ENCODE data around the gene SCYL2. TPM values are rescaled to one million over a fixed set of nuclear protein-coding genes. Genes with fewer than 3 reads are reported as not detected.

SCYL2 gene
- total and polyA plus RNA-seq, 10 of the 15 experiments (the other 5 are each of a cell fraction or from before 2014, with no cell fraction given) = 5.4 to 34.3 (median 26.9) TPM

DNA sequence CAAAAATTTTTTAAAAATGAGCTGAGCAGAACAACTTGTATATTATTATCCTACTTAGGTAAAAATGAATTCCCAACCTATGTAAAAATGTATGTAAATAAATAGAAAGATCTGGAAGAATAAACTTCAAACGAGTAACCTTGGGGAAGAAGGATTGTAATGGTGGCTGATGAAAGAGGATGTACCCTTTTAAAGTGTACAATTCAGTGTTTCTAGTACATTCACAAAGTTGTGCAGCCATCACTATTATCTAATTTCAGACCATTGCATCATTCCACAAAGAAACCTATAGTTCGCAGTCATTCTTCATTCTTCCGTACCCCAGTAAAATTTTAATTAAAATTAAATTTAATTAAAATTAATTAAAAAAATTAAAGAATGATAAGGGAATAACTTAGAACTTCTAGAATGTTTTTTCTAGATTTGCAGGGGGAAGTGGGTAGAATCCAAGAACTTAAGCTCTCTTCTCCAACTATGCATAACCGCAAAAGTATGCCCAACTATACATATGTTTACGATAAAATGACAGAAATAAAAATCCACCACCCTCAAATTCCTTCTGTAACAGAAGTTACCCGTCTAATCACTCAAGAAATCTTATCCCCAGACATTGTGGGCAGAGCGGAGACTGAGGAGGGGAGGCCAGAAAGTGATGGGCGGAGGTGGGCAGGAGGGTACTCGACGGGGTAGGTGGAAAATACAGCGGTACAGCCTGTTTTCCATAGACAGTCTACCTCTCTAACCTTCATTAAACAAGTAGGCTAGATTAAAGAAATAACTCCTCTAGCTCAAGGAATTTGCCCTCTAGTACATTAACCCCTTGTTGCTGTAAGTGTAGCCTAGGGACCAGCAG lies 1.0 kb upstream of the SCYL2 start:
- WGBS (ENCODE audit: insufficient coverage, insufficient replicate concordance, low lambda C conversion rate, missing lambda C conversion rate) = 80% methylated on average over 11 of the region's 11 CpGs
- Histone ChIP-seq H3K27ac (ENCODE audit: control insufficient read depth, insufficient read depth) (peak overlapping the region; percentile 78; the same call in 1 of the 2 replicates), H3K4me2 (ENCODE audit: control insufficient read depth, insufficient read depth) (peak overlapping the region; percentile 93), H3K36me3 (ENCODE audit: control insufficient read depth in 2 of 2, insufficient read depth in 2 of 2, low read length in 1 of 2) (no peaks in the 10 kb centered on the region), H3K27me3 (replicated peaks in 1 of 2; ENCODE audit: control insufficient read depth in 2 of 2, insufficient read depth in 2 of 2, low read length in 1 of 2) (no peaks in the 10 kb centered on the region), H3K4me1 (ENCODE audit: control insufficient read depth, insufficient read depth, low read length) (peaks cover 3% of the 10 kb centered on the region; the same call in 1 of the 2 replicates), H4K20me1 (ENCODE audit: control insufficient read depth, insufficient read depth) (peaks cover 3% of the 10 kb centered on the region; the same call in 1 of the 2 replicates), H2AFZ (ENCODE audit: control insufficient read depth, low read depth, low read length) (peak overlapping the region; percentile 99), H3K9ac (ENCODE audit: control insufficient read depth, insufficient read depth, low read length) (peak overlapping the region; percentile 93), H3K4me3 (peak overlapping the region; percentile 98), H3K79me2 (ENCODE audit: control insufficient read depth, insufficient read depth, low read length) (peaks cover 36% of the 10 kb centered on the region), H3K9me3 (replicated peaks; ENCODE audit: control insufficient read depth, insufficient read depth, low read length) (no peaks in the 10 kb centered on the region)
- ChIA-PET CTCF (interaction anchor here (0.6 to 2.5 kb wide), 6 partner anchors 10 to 139 kb away, joined by 3 to 7 read pairs (median 4); no protein-coding TSS in a partner anchor), POLR2A (interaction anchor here (2.1 to 2.9 kb wide), 4 partner anchors 12 to 65 kb away, joined by 7 to 18 read pairs (median 10); partner anchors contain the start of gene ACTR6), RAD21 (ENCODE audit: unreplicated experiment) (interaction anchor here (0.8 to 1.2 kb wide), 6 partner anchors 12 to 301 kb away, joined by 3 to 5 read pairs (median 3); partner anchors contain the start of gene ACTR6), SMC1A (ENCODE audit: uncharacterized antibody, unreplicated experiment) (interaction anchor here (1.0 to 3.3 kb wide), 9 partner anchors 8 to 300 kb away, joined by 3 to 14 read pairs (median 4); no protein-coding TSS in a partner anchor)
- TF ChIP-seq, protein P1, sequence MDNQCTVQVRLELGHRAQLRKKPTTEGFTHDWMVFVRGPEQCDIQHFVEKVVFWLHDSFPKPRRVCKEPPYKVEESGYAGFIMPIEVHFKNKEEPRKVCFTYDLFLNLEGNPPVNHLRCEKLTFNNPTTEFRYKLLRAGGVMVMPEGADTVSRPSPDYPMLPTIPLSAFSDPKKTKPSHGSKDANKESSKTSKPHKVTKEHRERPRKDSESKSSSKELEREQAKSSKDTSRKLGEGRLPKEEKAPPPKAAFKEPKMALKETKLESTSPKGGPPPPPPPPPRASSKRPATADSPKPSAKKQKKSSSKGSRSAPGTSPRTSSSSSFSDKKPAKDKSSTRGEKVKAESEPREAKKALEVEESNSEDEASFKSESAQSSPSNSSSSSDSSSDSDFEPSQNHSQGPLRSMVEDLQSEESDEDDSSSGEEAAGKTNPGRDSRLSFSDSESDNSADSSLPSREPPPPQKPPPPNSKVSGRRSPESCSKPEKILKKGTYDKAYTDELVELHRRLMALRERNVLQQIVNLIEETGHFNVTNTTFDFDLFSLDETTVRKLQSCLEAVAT (IDR thresholded peaks at IDR 0.05) = peak; percentile 92
- no peak for TF ChIP-seq ZNF384 (IDR thresholded peaks at IDR 0.05; ENCODE audit: borderline replicate concordance, low read depth, low read length)
- TF ChIP-seq, protein P2, sequence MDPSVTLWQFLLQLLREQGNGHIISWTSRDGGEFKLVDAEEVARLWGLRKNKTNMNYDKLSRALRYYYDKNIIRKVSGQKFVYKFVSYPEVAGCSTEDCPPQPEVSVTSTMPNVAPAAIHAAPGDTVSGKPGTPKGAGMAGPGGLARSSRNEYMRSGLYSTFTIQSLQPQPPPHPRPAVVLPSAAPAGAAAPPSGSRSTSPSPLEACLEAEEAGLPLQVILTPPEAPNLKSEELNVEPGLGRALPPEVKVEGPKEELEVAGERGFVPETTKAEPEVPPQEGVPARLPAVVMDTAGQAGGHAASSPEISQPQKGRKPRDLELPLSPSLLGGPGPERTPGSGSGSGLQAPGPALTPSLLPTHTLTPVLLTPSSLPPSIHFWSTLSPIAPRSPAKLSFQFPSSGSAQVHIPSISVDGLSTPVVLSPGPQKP (IDR thresholded peaks at IDR 0.05; ENCODE audit: low read depth, low read length) = no peak
- TF ChIP-seq ZSCAN29 (IDR thresholded peaks at IDR 0.05) = no peak
- TF ChIP-seq SMAD1 (IDR thresholded peaks at IDR 0.05; ENCODE audit: low read depth, partially characterized antibody) = no peak
- no peak for TF ChIP-seq RUNX3 (IDR thresholded peaks at IDR 0.05; ENCODE audit: low read length)
- no peak for TF ChIP-seq GATAD2B (conservative IDR thresholded peaks at IDR 0.05; ENCODE audit: low read depth)
- 0 out of 2 replicates have a peak, but pooled peaks have one; percentile 14 for TF ChIP-seq ZBTB40 (IDR thresholded peaks at IDR 0.05; ENCODE audit: borderline replicate concordance)
- FAIRE-seq = no peak
- in situ Hi-C loops (cut with MboI) = no loop called here
- intact Hi-C loops (cut with micrococcal nuclease; ENCODE audit: unreplicated experiment) = loop anchor here (2.0 to 5.0 kb wide), 2 partner anchors 65 to 124 kb away; partner anchors contain the start of genes ACTR6 and BLTP3B
- no peak for DNase-seq (ENCODE audit: low read depth, low spot score)
- ATAC-seq = peak; percentile 5; the same call in 2 of the 3 replicates
- TSS peak; percentile 83 for BruUV-seq (replicated peaks)

All from GM12878 (cell line).